T-helper 2 cell treated with Interferon-gamma antibody and Interleukin-4, amounts not matched to agents 5 μg/mL and 100 μg/mL, for 36 hours (primary cell): ENCODE results near the gene CELF1.

ENCODE experiments used
- DNase-seq: peaks from one replicate; pipeline ENCODE4 v3.0.0; 2021; ENCODE audit warnings: low spot score
- H3K27ac Mint-ChIP-seq: one replicate; pipeline ENCODE4 v1.8.0; 2021; ENCODE audit warnings: mild to moderate bottlenecking, mixed read lengths
- H3K27me3 Mint-ChIP-seq: one replicate; pipeline ENCODE4 v1.8.0; 2021; ENCODE audit warnings: low read depth, mixed read lengths
- H3K36me3 Mint-ChIP-seq: one replicate; pipeline ENCODE4 v1.8.0; 2021; ENCODE audit warnings: low read depth, mixed read lengths
- H3K4me1 Mint-ChIP-seq: one replicate; pipeline ENCODE4 v1.8.0; 2021; ENCODE audit warnings: low read depth, mixed read lengths
- H3K4me3 Mint-ChIP-seq: one replicate; pipeline ENCODE4 v1.8.0; 2022; ENCODE audit warnings: mild to moderate bottlenecking, moderate library complexity, mixed read lengths
- H3K9me3 Mint-ChIP-seq: one replicate; pipeline ENCODE4 v1.8.0; 2021; ENCODE audit warnings: mixed read lengths

Gene CELF1

GRCh38 chr11:47587039-47587716 is 34.2 kb upstream of the CELF1 start:
- DNase-seq: no peak
- Mint-ChIP-seq H3K9me3 (no peaks in the 10 kb centered on the region), H3K4me3 (no peak overlapping the region), H3K27me3 (no peaks in the 10 kb centered on the region), H3K4me1 (peaks cover 6% of the 10 kb centered on the region), H3K36me3 (peaks cover 17% of the 10 kb centered on the region), H3K27ac (peak overlapping the region; percentile 31)

DNA sequence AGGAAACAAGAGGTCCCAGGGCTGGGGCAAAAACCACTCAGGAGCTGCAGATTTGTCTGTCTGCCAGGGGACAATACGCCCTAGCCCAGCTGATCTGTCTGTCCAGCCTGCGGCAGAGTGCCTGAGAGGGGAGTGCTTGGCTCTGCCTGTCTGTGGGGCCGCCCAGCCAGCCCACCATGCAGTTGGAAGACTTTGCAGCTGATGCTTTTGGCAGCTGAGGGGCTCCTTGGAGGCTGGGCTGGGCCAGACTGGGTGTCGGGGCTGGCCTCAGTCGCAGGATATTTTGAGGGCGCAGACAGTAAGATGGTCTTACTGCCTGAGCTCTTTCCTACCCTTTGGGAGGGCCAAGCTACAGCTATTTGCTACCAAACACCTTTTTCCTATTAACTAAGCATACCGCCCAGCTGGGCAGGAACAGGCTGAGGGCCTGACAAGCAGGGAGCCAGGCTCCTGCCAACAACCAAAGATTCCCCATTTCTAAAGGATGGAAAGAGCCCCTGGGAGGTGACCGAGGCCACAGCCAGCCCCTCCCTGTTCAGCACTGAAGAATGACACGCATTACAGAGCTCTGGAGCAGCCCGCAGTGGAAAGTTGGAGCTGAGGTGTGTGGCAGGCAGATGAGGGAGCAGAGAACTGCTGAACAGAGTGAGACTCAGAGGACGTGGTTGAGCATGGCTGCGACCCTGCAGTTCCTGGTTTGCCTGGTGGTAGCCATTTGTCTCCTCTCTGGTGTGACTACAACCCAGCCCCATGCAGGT is 33.3 kb upstream of the CELF1 start, which contains the start of gene FAM180B:
TSS of gene FAM180B (plus strand) at position 581 of the 758 bp plus-strand sequence. CDS start at position 672, 91 bp downstream.
- DNase-seq: no peak
- H3K27me3 Mint-ChIP-seq: no peaks in the 10 kb centered on the region
- H3K4me3 Mint-ChIP-seq: no peak within 1 kb of the TSS
- no peaks in the 10 kb centered on the region for H3K9me3 Mint-ChIP-seq
- H3K4me1 Mint-ChIP-seq: no peaks in the 10 kb centered on the region
- H3K36me3 Mint-ChIP-seq: peaks cover 23% of the 10 kb centered on the region
- peak within 1 kb of the TSS; percentile 31 for H3K27ac Mint-ChIP-seq

DNA sequence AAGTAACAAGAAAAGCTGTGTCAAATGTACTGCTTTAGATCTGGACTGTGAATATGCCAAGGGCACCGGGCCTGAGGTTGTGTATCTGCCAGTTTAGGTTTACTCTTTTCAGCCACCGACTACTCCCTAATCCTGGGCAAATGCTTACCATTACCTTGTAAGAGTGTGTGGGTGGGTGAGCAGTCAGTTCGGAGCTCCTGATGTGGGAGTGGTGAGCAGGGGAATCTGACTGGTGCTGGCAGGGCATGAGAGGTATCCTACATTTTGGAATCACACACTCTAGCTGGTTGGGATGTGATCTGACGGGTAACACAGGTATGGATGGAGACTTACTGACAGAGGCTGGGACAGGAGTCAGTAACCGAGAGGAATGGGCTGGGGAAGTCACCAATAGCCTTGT is 30.9 kb upstream of the CELF1 start:
- Mint-ChIP-seq H3K4me1 (peaks cover 12% of the 10 kb centered on the region), H3K27ac (no peak overlapping the region), H3K27me3 (no peaks in the 10 kb centered on the region), H3K9me3 (no peaks in the 10 kb centered on the region), H3K36me3 (peaks cover 37% of the 10 kb centered on the region), H3K4me3 (no peak overlapping the region)
- no peak for DNase-seq

GRCh38 chr11:47578524-47579494 is 25.9 kb upstream of the CELF1 start, which contains the start of the genes KBTBD4 and NDUFS3:
TSS of gene KBTBD4 (minus strand) at chr11:47578970. CDS start at chr11:47578951, 19 bp downstream.
TSS of gene NDUFS3 (plus strand) at chr11:47579074. CDS start at chr11:47579092, 18 bp downstream.
- H3K27ac Mint-ChIP-seq: peak within 1 kb of the TSS; percentile 99
- no peaks in the 10 kb centered on the region for H3K27me3 Mint-ChIP-seq
- peaks cover 24% of the 10 kb centered on the region for H3K4me1 Mint-ChIP-seq
- DNase-seq: peak; percentile 88
- H3K4me3 Mint-ChIP-seq: peak within 1 kb of the TSS; percentile 100
- peaks cover 49% of the 10 kb centered on the region for H3K36me3 Mint-ChIP-seq
- H3K9me3 Mint-ChIP-seq: no peaks in the 10 kb centered on the region

DNA sequence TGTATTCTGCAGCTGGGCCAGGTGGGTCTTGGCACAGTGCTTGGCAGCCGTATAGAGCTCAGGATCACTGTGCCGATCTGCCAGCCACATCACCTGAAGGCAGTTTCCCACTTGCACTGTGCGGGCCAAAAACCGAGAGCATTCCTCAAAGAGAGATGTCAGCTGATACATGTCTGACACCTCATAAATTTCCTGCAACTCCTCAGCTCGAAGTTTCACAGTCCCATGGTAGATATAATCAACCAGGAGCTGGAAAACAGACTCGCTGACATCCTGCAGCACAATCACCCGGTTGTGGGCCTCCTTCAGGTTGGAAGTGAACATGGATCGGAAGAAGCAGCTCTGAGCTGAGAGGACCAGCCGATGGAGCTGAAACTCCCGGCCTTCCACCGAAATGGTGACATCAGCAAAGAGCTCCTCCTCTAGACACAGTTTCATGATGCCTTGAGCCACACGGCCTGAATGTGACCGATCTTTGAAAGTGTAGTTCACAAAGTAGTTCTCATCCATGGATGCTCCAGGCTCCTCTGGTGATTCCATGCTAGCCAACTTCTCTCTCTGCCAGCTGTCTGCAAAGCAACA is 24.6 kb upstream of the CELF1 start:
- Mint-ChIP-seq H3K27me3 (no peaks in the 10 kb centered on the region), H3K4me1 (peaks cover 24% of the 10 kb centered on the region), H3K9me3 (no peaks in the 10 kb centered on the region), H3K27ac (no peak overlapping the region), H3K4me3 (peak overlapping the region; percentile 100), H3K36me3 (peaks cover 51% of the 10 kb centered on the region)
- no peak for DNase-seq

DNA sequence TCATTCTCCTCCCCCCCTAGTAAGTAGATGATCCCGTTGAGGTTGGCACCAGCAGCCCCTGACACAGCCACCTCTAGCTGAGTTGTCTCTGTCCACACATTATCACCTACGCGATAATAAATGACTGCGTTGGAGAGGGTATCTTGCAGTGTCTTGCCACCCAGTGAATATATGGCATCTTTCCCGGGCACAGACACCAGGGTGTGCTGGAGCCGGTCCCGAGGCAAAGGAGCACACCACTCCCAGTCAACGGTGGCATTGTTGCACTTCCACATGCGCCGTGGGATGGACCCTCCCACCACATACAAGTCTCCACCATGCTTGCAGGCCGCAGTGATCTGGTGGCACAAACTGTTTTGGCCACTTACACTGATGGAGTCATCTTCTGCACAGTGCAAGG is 20.4 kb upstream of the CELF1 start:
- Mint-ChIP-seq H3K4me1 (peaks cover 11% of the 10 kb centered on the region), H3K27ac (no peak overlapping the region), H3K27me3 (no peaks in the 10 kb centered on the region), H3K4me3 (no peak overlapping the region), H3K9me3 (no peaks in the 10 kb centered on the region), H3K36me3 (peaks cover 44% of the 10 kb centered on the region)
- DNase-seq: no peak

- H3K27ac Mint-ChIP-seq: no peak overlapping the region
Measured at GRCh38 chr11:47572715-47573255, 19.9 kb upstream of the CELF1 start.

DNA sequence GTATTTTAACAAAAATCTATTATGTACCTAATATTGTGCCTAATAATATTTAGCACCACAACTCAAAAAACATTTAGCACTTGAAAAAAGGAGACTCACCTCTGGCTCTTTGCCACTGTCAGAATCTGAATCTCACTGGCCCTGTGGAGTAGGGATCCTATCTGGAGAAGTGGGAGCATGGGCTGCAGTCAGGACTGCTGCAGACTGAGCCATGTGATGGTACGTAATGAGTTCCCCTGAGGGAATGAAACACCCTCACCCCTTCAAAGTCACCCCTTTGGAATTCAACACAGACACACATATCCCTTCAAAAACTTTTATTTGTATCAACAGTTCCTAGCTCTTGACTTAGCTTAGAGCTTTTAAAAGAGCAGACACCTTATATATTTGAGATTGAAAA is 19.0 kb upstream of the CELF1 start:
- no peak for DNase-seq
- no peaks in the 10 kb centered on the region for H3K27me3 Mint-ChIP-seq
- peaks cover 40% of the 10 kb centered on the region for H3K36me3 Mint-ChIP-seq
- H3K4me3 Mint-ChIP-seq: no peak overlapping the region
- H3K9me3 Mint-ChIP-seq: no peaks in the 10 kb centered on the region
- H3K27ac Mint-ChIP-seq: no peak overlapping the region
- H3K4me1 Mint-ChIP-seq: peaks cover 2% of the 10 kb centered on the region

More at GRCh38 chr11:47572715-47573255, 19.9 kb upstream of the CELF1 start:
- Mint-ChIP-seq H3K4me3 (no peak overlapping the region), H3K36me3 (peaks cover 44% of the 10 kb centered on the region), H3K9me3 (no peaks in the 10 kb centered on the region), H3K27me3 (no peaks in the 10 kb centered on the region), H3K4me1 (peaks cover 7% of the 10 kb centered on the region)
- DNase-seq: no peak

GRCh38 chr11:47571357-47571729 is 18.4 kb upstream of the CELF1 start:
- H3K36me3 Mint-ChIP-seq: peaks cover 40% of the 10 kb centered on the region

DNA sequence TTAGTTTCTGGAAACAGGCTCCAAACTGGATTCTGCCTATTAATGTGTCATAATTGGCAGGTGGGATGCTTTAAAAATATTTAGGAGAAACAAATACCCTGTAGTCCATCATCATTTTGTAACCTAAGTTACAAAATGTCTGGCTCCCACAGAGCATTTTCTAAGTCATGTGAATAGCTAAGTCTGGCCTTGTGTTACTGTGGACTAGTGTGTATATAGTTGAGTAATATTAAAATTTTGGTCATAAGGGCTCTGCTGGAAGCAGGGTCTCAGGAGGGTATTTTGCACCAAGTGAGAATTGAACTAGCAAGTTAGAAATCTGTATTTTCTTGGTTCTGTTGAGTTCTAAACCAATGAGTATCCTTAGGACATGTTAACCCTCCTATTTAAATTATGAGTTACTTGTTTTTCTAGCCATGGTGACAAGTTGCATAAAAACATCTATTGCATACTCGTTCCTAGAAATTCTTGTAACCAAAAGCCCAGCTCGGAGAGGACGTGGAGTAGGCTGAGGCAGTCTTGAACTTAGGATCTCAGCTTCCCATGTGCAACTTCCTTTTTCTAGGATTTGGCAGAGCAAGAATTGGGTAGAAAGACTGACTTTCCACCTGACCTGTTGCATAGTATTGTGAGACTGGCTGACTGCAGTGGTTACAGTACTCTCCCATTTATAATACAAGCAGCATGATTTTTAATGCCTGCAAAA is 17.9 kb upstream of the CELF1 start:
- no peak for DNase-seq
- H3K4me1 Mint-ChIP-seq: peaks cover 8% of the 10 kb centered on the region
- no peaks in the 10 kb centered on the region for H3K9me3 Mint-ChIP-seq
- H3K4me3 Mint-ChIP-seq: no peak overlapping the region
- H3K36me3 Mint-ChIP-seq: peaks cover 38% of the 10 kb centered on the region
- H3K27me3 Mint-ChIP-seq: no peaks in the 10 kb centered on the region
- H3K27ac Mint-ChIP-seq: no peak overlapping the region

More at GRCh38 chr11:47571357-47571729, 18.4 kb upstream of the CELF1 start:
- no peak for DNase-seq
- H3K27me3 Mint-ChIP-seq: no peaks in the 10 kb centered on the region
- H3K9me3 Mint-ChIP-seq: no peaks in the 10 kb centered on the region
- H3K4me1 Mint-ChIP-seq: peaks cover 7% of the 10 kb centered on the region
- no peak overlapping the region for H3K27ac Mint-ChIP-seq
- no peak overlapping the region for H3K4me3 Mint-ChIP-seq

- Mint-ChIP-seq H3K27me3 (no peaks in the 10 kb centered on the region), H3K4me3 (no peak overlapping the region), H3K36me3 (peaks cover 33% of the 10 kb centered on the region), H3K9me3 (no peaks in the 10 kb centered on the region), H3K4me1 (peaks cover 9% of the 10 kb centered on the region), H3K27ac (no peak overlapping the region)
- DNase-seq: no peak
Measured at GRCh38 chr11:47569646-47570045, 16.7 kb upstream of the CELF1 start.

DNA sequence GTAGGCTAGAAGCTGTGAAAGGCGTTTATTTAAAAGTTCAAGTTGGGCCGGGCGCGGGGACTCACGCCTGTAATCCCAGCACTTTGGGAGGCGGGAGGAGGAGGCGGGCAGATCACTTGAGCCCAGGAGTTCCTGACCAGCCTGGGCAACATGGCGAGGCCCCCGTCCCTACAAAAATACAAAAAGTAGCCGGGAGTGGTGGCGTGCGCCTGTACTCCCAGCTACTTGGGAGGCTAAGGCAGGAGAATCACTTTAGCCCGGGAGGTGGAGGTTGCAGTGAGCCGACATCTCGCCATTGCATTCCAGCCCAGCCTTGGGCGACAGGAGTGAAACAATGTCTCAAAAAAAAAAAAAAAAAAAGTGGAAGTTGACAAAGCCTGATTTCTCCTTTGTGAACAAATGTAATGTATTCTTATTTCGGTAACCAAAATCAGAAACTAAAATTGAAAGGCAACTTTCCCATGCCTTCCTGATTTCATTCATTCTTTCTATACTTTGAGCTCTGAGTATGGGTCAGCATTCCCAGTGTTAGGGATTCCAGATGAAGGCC is 13.3 kb upstream of the CELF1 start:
- H3K27me3 Mint-ChIP-seq: no peaks in the 10 kb centered on the region

More for the DNA sequence above, 13.3 kb upstream of the CELF1 start:
- DNase-seq: no peak
- H3K36me3 Mint-ChIP-seq: peaks cover 15% of the 10 kb centered on the region
- peak overlapping the region; percentile 57 for H3K27ac Mint-ChIP-seq
- peak overlapping the region; percentile 84 for H3K4me3 Mint-ChIP-seq
- no peaks in the 10 kb centered on the region for H3K9me3 Mint-ChIP-seq
- peaks cover 12% of the 10 kb centered on the region for H3K4me1 Mint-ChIP-seq
